ENCODE results near the gene MAML3.

GRCh38 chr4:140044337-140044902, 109.6 kb downstream of the MAML3 start:
- TF ChIP-seq CTCF (IDR thresholded peaks at IDR 0.05; ENCODE audit: insufficient read depth, low read depth, low read length) (no peak), EZH2 (IDR thresholded peaks at IDR 0.05; ENCODE audit: insufficient read depth, low read length) (no peak)

Measured in astrocyte (in vitro differentiated cells and primary cell).